Raji (cell line): Measurements from ENCODE around the gene ACVRL1.

ENCODE experiments used
- POLR2A ChIP-seq: IDR thresholded peaks from 2 replicates; pipeline ENCODE4 v1.6.1; 2011; ENCODE audit warnings: low read depth, low read length, control low read depth; ENCODE audit not compliant: insufficient read depth

The ACVRL1 gene

DNA sequence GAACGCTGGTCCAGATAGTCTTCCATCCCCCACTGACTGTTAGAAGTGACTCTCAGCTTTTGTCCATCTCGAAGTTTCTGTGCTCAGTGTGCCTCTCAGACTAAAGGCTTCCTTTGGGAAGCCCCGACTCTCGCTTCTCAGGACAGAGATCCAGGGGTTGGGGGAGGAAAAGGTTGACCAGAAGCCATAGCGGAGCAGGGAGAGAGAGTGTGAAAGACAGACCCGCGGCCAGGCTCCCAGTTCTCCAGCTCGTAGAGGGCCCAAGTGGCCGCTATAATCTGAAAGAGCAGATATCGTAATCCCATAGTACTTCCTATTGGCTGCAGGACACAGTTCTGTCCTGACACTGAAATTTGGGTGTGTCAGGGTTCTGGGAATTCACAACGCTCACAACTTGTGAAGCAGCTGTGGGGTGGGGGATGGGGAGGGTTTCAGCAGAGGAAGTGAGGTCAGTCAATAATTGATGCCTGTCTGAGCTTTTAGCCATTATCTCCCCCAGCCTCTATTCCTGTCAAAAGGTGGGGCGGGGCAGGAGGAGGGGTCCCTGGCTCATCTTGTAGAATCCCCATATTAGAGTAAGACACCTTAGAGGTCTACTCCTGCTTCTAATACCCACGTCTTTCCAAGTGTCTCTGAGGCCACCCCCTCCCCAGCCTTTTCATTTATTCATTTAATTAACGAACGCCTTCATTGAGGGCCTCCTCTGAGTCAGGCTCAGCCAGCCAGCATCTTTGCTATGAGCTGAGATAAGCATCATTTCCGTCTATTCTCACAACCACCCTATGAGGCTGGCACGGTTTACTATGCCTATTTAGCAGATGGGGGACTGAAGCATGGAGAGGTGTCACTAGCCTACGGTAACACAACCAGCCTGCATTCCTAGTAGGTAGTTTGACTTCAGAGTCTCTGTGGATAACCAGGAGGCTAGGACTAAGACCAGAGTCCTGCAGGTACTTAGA lies 1.6 kb upstream of the ACVRL1 start:
- no peak for TF ChIP-seq POLR2A

DNA sequence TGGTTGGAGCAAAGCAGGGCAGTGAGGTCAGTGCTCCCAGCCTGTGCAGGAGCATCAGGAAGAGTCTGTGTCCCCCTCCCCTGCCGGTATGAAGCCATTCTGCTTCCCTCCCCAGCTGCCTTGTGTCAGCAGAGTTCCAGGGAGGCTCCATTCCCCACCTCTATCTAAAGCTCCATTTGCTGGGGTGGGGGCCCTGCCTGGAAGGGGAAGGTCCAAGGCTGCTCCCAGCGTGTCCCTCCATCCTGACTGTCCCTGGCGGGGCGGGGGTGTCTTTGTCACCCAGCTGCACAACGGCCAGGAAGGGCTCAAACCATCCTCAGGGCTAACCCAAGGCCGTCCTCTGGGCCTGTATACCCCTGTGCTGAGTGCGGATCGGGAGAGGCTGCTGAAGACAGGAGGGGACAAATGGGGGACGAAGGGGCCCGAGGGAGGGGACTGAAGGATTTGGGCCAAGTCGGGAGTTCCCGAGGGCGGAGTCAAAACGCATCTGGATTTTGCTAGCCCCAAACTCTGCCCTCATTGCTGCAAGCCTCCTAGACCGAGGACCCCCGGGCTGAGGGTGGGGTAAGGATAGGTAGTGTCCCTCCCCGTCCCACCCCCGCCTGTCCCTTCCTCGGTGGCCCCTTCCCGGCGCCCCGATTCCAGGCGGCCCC lies 748 bp upstream of the ACVRL1 start:
- no peak for TF ChIP-seq POLR2A

DNA sequence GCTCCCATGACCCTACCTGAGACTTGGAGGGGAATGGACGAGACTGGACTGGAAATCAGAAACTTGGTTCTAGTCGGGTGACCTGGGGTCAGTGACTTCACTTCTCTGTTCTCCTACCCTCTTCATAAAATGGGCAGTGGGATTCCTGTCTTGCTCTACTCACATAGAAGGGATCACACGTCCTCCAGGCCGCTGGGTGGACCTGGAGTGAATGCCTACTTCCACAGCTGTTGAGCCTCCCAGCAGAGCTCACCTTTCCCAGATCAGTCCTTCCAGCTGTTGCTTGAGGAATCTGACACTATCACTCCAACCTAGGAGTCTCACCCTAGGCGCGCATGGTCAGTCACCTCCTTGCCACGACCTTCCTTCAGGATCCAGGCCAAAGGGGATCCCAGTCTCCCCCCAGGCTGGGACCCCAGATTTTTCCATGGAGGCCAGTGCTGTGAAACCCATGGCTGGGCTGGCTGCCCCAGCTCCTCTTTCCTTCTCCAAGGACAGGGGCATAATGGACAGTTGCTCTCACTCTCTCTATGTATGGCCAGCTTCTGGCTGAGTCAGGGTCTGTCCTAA lies 637 bp downstream of the ACVRL1 start:
- no peak for TF ChIP-seq POLR2A

DNA sequence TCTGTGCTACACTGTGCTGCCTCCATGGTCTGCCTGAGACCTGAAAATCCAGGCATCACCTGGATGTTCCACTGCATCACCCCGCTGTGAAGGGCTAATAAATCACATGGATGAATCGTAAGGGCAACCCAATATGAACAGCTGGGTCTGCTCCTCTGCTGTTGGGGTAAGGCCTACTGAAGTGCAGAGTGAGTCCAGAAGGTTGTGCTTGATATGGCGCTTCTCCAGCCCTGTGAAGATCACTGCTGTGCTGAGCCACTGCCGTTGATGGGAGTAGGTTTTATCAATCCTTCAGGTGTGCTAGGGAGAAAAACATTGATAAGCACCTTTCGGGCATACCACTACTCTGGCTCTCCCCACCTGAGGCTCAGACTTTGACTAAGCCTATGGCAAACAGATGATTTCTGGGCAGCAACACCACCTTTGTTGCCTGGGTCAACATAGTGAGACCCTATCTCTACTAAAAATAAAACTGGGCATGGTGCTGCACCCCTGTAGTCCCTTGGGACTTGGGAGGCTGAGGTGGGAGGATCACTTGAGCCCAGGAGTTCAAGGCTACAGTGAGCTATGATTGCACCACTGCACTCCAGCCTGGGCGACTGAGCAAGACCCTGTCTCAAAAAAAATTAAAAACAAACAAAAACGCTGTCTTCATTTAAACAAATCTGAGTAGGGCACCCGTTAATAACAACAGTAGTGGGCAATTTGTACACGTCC lies 1.7 kb downstream of the ACVRL1 start:
- TF ChIP-seq POLR2A = no peak

DNA sequence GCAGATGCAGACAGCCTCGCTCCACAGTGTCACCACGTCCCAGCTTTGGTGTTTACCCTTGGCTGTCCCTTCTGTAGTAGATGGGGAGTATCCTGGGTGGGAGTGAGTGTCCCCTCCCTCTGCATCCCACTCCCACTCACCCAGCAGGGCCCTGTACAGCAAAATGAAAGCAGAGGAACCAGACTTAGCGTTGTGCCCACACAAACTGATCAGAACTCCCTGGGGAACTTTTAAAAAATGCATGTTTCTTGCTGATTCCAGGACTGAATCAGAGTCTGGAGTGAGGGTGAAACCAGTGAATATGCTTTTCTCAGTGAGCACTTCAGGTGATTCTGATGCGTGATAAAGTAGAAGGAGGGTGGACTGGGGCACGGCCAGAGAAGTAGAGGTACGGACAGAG lies 2.9 kb downstream of the ACVRL1 start:
- no peak for TF ChIP-seq POLR2A

DNA sequence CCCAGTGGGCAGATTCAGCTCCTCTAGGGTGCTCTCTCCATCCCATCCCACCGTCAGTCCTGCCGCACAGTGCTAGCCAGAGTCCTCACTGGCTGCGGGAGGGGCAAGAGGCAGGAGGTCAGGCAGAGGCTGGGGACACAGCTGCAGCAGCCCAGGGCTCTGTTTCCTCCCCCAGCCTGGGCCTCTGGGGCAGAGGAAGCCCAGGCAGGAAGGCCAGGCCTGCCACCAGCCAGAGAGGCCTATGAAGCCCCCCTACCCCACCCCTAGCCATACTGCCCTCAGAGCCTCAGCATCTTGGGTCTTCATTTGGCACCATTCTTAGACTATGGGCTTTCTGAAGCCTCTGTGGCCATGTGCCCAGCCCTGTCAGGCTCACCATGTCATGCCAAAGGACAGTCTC lies 3.4 kb downstream of the ACVRL1 start:
- no peak for TF ChIP-seq POLR2A

DNA sequence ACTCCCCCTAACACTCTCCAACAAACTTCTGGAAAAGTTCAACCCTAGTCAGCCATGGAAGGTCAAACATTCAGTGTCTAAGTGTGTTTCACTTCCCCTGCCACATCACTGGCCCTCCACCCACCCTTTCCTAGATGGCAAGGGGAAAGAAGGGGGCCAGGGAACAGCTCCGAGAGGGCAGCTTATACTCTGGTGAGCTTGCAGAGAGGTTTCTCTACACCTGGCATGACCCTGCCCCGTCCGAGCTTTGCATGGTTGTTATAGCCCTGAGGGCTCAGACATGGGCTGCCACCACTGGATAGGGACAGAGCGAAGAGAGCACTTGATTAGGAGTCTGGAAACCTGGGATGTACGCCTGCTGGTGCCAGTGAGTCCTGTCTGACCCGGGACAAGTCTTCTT lies 4.0 kb downstream of the ACVRL1 start:
- TF ChIP-seq POLR2A = no peak

DNA sequence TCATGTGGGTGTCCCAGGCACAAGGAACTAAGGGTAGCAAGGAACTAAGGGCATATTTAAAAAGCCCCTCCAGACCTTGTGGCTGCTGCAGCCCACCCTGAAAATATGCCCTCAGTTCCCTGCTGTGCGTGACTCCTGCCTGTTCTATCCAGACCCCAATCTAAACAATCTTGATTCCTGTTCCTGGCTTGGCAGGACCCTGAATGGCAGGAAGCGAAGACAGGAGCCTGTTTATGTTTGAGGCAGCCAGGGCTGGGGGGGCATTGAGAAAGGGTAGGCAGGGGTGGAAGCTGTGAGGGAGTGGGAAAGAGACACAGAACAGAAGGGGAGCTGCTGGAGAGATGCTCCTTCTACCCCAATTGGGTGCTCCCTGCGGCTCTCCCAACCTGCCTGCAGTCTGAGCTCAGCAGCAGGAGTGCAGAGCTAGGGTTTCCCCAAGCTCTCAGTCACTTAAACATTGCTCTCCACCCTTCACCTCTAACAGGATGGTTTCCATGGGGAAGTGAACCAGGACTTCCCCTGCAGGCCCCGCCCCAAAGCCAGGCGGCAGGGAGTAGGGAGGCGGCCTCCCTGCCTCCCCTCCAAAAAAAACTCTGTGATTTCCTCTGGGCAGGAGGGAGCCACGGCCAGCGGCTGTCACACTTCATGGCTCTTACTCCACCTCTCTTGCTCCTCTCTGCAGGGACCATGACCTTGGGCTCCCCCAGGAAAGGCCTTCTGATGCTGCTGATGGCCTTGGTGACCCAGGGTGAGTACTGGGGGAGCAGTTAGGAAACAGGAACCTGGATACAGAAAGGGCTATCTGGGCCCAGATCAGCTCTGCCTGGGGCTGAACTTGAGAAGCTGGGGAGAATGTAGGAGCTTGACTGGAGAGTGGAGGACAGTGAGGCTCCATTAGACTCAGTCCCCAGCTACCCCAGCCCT lies 4.7 kb downstream of the ACVRL1 start:
- TF ChIP-seq POLR2A = no peak

DNA sequence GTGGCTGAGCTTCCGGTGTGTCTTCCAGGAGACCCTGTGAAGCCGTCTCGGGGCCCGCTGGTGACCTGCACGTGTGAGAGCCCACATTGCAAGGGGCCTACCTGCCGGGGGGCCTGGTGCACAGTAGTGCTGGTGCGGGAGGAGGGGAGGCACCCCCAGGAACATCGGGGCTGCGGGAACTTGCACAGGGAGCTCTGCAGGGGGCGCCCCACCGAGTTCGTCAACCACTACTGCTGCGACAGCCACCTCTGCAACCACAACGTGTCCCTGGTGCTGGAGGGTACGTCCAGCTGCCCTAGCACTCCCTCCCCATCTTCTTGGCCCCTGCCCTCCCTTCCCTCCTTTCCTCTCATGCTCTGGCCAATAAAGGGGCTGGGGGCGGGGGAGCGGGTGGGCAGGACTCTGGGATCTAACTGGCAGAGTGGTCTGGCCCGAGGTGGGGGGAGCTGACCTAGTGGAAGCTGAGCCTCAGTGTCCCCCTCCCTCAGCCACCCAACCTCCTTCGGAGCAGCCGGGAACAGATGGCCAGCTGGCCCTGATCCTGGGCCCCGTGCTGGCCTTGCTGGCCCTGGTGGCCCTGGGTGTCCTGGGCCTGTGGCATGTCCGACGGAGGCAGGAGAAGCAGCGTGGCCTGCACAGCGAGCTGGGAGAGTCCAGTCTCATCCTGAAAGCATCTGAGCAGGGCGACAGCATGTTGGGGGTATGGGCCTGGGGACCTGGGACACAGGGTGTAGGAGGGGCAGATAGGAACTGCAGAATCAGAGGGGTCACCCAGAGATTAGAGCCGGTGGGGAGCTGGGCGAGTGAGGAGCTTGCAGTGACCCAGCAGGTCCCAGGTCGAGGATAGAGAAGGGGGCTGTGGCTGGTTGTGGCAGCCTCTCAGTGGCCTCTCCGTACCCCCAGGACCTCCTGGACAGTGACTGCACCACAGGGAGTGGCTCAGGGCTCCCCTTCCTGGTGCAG lies 6.0 kb downstream of the ACVRL1 start:
- TF ChIP-seq POLR2A = no peak

DNA sequence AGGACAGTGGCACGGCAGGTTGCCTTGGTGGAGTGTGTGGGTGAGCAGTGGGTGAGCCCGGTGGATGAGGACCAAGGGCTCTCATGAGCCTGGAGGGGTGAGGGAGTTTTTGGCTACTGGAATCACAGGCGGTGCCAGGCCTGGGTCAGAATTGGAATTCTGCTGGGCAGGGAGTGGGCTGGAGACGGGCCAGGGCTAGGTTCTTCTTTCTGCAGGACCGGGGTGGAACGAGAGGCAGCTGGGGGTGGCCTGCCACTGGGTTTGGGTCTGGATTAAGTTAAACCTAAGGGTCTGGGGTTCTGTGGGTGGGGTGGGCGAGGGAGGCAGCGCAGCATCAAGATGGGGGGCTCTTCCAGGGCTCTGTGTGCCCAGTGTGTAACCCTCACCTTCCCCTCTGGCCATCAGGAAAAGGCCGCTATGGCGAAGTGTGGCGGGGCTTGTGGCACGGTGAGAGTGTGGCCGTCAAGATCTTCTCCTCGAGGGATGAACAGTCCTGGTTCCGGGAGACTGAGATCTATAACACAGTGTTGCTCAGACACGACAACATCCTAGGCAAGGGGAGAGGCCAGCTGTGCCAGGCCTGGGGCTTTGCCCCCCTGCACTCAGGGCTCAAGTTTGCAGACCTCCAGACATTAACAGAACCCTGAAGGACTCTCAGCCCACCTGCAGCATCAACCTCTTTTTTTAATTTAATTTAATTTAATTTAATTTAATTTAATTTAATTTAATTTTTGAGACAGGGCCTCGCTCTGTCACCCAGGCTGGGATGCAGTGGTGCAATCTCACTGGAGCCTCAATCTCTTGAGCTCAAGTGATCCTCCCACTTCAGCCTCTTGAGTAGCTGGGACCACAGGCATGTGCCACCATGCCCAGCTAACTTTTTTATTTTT lies 7.0 kb downstream of the ACVRL1 start:
- no peak for TF ChIP-seq POLR2A

DNA sequence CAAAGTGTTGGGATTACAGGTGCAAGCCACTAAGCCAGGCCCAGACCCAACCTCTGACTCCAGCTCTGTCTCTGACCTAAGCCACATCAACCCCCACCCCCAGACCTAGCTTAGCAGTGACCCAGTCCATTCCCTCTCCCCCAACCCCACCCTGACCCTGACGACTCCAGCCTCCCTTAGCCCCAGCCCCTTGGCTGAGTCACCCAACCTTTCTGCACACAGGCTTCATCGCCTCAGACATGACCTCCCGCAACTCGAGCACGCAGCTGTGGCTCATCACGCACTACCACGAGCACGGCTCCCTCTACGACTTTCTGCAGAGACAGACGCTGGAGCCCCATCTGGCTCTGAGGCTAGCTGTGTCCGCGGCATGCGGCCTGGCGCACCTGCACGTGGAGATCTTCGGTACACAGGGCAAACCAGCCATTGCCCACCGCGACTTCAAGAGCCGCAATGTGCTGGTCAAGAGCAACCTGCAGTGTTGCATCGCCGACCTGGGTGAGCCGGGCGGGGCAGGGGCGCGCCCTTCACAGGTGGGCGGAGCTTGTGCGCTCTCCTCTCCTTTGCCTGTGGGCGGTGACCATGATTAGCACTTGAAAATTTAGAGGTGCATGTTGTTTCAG lies 7.8 kb downstream of the ACVRL1 start:
- TF ChIP-seq POLR2A = no peak

DNA sequence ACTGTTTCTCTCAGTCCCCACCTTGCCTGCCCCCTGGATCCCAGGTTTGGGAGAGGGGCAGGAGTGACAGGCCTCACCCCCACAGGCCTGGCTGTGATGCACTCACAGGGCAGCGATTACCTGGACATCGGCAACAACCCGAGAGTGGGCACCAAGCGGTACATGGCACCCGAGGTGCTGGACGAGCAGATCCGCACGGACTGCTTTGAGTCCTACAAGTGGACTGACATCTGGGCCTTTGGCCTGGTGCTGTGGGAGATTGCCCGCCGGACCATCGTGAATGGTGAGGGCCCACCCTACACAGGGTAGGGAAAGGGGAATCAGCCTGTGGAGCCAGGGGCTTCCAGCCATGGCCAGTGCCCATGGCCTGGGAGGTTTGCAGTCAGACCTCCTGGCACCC lies 8.6 kb downstream of the ACVRL1 start:
- TF ChIP-seq POLR2A = no peak
